ENCODE measurements around the gene DUSP9. TPM values are rescaled to one million over a fixed set of nuclear protein-coding genes. Genes with fewer than 3 reads are reported as not detected.

Gene DUSP9
- total RNA-seq, 2 donors from 2014 or later: 3.5 TPM; not detected in 1

DNA sequence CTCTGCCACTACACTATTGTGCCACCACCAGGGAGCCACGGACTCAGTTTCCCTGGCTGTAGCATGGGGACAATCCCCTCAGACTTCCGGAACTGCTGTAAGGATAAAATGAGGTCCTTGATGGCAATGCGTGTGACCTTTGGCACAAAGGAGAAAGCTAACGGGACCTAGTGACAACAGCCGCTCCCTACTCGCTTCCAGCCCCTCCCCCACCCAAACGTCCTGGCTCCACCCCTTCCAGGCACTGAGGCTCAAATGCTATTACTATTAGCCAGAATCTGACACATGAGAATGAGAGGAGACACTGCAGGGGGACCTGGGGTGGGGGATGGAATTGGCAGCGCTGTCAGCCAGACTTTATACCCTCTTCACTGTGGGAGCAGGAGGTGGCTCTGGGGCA, 5.4 kb upstream of the DUSP9 start:
- Histone ChIP-seq H3K9me3 (no peaks in the 10 kb centered on the region), H3K36me3 (no peaks in the 10 kb centered on the region), H3K4me3 (no peak overlapping the region), H3K27ac (no peak overlapping the region), H3K27me3 (replicated peaks; ENCODE audit: insufficient read depth) (no peaks in the 10 kb centered on the region), H3K4me1 (replicated peaks) (no peaks in the 10 kb centered on the region)
- intact Hi-C loops (cut with DNase I): no loop called here
- WGBS: 23% methylated on average over 8 of the region's 8 CpGs
- DNase-seq (ENCODE audit: low spot score): no peak
- TF ChIP-seq, protein P1, sequence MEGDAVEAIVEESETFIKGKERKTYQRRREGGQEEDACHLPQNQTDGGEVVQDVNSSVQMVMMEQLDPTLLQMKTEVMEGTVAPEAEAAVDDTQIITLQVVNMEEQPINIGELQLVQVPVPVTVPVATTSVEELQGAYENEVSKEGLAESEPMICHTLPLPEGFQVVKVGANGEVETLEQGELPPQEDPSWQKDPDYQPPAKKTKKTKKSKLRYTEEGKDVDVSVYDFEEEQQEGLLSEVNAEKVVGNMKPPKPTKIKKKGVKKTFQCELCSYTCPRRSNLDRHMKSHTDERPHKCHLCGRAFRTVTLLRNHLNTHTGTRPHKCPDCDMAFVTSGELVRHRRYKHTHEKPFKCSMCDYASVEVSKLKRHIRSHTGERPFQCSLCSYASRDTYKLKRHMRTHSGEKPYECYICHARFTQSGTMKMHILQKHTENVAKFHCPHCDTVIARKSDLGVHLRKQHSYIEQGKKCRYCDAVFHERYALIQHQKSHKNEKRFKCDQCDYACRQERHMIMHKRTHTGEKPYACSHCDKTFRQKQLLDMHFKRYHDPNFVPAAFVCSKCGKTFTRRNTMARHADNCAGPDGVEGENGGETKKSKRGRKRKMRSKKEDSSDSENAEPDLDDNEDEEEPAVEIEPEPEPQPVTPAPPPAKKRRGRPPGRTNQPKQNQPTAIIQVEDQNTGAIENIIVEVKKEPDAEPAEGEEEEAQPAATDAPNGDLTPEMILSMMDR (IDR thresholded peaks at IDR 0.05): no peak
- TF ChIP-seq POLR2A (IDR thresholded peaks at IDR 0.05) (no peak), POLR2AphosphoS5 (IDR thresholded peaks at IDR 0.05) (no peak)

- no peaks in the 10 kb centered on the region for H3K36me3 ChIP-seq
- no peaks in the 10 kb centered on the region for H3K4me1 ChIP-seq (replicated peaks)
- intact Hi-C loops (cut with DNase I): no loop called here
- H3K9me3 ChIP-seq: no peaks in the 10 kb centered on the region
- H3K27me3 ChIP-seq (replicated peaks; ENCODE audit: insufficient read depth): no peaks in the 10 kb centered on the region
- no peak for DNase-seq (ENCODE audit: low spot score)
- no peak overlapping the region for H3K27ac ChIP-seq
- TF ChIP-seq POLR2A (IDR thresholded peaks at IDR 0.05) (no peak), POLR2AphosphoS5 (IDR thresholded peaks at IDR 0.05) (no peak)
- TF ChIP-seq, protein P1 (IDR thresholded peaks at IDR 0.05): no peak
- H3K4me3 ChIP-seq: peak overlapping the region in 1 of 2 donors; percentile 7
- under 1% methylated on average over 26 of the region's 62 CpGs for WGBS
Measured at GRCh38 chrX:153642051-153642654, 4.8 kb upstream of the DUSP9 start.

- 3% methylated on average over 36 of the region's 48 CpGs for WGBS
- Histone ChIP-seq H3K4me3 (no peak overlapping the region), H3K27ac (no peak overlapping the region), H3K9me3 (no peaks in the 10 kb centered on the region), H3K36me3 (no peaks in the 10 kb centered on the region), H3K4me1 (replicated peaks) (no peaks in the 10 kb centered on the region), H3K27me3 (replicated peaks; ENCODE audit: insufficient read depth) (no peaks in the 10 kb centered on the region)
- no peak for TF ChIP-seq POLR2A (IDR thresholded peaks at IDR 0.05)
- TF ChIP-seq POLR2AphosphoS5 (IDR thresholded peaks at IDR 0.05): no peak
- TF ChIP-seq, protein P1 (IDR thresholded peaks at IDR 0.05): no peak
- intact Hi-C loops (cut with DNase I): no loop called here
- DNase-seq (ENCODE audit: low spot score): no peak
Measured at GRCh38 chrX:153642655-153643430, 4.2 kb upstream of the DUSP9 start.

- TF ChIP-seq, protein P1 (IDR thresholded peaks at IDR 0.05): no peak
- TF ChIP-seq POLR2AphosphoS5 (IDR thresholded peaks at IDR 0.05): no peak
- no peak for TF ChIP-seq POLR2A (IDR thresholded peaks at IDR 0.05)
- no peaks in the 10 kb centered on the region for H3K4me1 ChIP-seq (replicated peaks)
- H3K27ac ChIP-seq: no peak overlapping the region
- no peaks in the 10 kb centered on the region for H3K27me3 ChIP-seq (replicated peaks; ENCODE audit: insufficient read depth)
- DNase-seq (ENCODE audit: low spot score): no peak
- H3K36me3 ChIP-seq: no peaks in the 10 kb centered on the region
- H3K4me3 ChIP-seq: no peak overlapping the region
- no peaks in the 10 kb centered on the region for H3K9me3 ChIP-seq
- intact Hi-C loops (cut with DNase I): no loop called here
- WGBS: 3% methylated on average over 45 of the region's 84 CpGs
Measured at GRCh38 chrX:153643431-153644351, 3.3 kb upstream of the DUSP9 start.

All from prostate gland (tissue), 2 donors.